AG04449 (cell line): ENCODE measurements around the gene SCN4B.
"Not testable (repeated sequence)": the region's sequence is repeated elsewhere in the genome, so short reads cannot be mapped to it uniquely, and the experiment has no call there.

Experiments
- CTCF ChIA-PET: fragments of 350-600 bp; formaldehyde crosslinking; extraction: SDS; loops from one replicate; lab custom pipeline; 2021; ENCODE audit warnings: antibody characterized with exemption; lab: Yijun Ruan, JAX
- POLR2A ChIA-PET: fragments of 400-600, 350-600 bp; formaldehyde crosslinking; extraction: SDS; loops from one replicate; lab custom pipeline; 2020; ENCODE audit warnings: antibody characterized with exemption, inconsistent platforms; lab: Yijun Ruan, JAX
- DNase-seq: peaks from one replicate; pipeline ENCODE4 v3.0.0-alpha.2; 2010; ENCODE audit warnings: low read depth, low spot score
- H3K4me3 ChIP-seq: 2 replicates; pipeline ENCODE4 v1.5.1; 2011; ENCODE audit warnings: low read depth, mild to moderate bottlenecking, control low read depth, low read length
- TF ChIP-seq, protein P1 (sequence below): IDR thresholded peaks from one replicate; pipeline ENCODE4 v1.5.1; 2011; ENCODE audit warnings: mild to moderate bottlenecking, moderate library complexity, low read length, control low read depth, inconsistent platforms; ENCODE audit not compliant: insufficient read depth; ENCODE audit errors: missing control alignments

The SCN4B gene

DNA sequence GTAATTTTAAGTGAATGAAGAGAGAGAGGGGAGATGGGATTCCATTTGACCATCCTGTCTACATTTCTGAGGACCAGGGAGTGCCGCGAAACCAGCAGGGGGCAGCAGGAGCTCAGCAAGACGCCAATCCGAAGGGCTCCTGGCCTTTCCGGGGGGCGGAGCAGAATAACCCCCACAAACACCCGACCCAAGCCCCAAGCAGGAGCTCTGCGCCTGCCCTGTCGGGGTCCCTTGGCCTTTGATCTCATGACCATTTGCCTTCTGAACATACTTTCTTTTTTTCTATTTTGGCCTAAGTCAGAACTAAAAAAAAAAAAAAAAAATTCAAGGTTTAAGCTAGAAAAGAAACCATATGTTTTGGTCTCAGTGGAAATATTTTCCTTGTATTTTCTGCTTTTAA lies 45.7 kb upstream of the SCN4B start:
- DNase-seq: no peak
- ChIA-PET CTCF (interaction anchor here (0.6 to 3.8 kb wide), 43 partner anchors 10 to 570 kb away, joined by 3 to 94 read pairs (median 4); partner anchors contain the start of genes CD3E, JAML, MPZL3 and UBE4A), POLR2A (no interaction called here)
- H3K4me3 ChIP-seq: no peak overlapping the region; the same call in 1 of the 2 replicates
- TF ChIP-seq, protein P1, sequence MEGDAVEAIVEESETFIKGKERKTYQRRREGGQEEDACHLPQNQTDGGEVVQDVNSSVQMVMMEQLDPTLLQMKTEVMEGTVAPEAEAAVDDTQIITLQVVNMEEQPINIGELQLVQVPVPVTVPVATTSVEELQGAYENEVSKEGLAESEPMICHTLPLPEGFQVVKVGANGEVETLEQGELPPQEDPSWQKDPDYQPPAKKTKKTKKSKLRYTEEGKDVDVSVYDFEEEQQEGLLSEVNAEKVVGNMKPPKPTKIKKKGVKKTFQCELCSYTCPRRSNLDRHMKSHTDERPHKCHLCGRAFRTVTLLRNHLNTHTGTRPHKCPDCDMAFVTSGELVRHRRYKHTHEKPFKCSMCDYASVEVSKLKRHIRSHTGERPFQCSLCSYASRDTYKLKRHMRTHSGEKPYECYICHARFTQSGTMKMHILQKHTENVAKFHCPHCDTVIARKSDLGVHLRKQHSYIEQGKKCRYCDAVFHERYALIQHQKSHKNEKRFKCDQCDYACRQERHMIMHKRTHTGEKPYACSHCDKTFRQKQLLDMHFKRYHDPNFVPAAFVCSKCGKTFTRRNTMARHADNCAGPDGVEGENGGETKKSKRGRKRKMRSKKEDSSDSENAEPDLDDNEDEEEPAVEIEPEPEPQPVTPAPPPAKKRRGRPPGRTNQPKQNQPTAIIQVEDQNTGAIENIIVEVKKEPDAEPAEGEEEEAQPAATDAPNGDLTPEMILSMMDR: peak; percentile 90

GRCh38 chr11:118194835-118195627 lies 42.4 kb upstream of the SCN4B start:
- DNase-seq: peak; percentile 17
- no peak overlapping the region for H3K4me3 ChIP-seq
- POLR2A ChIA-PET: no interaction called here
- CTCF ChIA-PET: interaction anchor here (0.7 to 1.6 kb wide), 3 partner anchors 14 to 157 kb away, joined by 3 to 5 read pairs (median 3); no protein-coding TSS in a partner anchor
- TF ChIP-seq, protein P1: no peak

DNA sequence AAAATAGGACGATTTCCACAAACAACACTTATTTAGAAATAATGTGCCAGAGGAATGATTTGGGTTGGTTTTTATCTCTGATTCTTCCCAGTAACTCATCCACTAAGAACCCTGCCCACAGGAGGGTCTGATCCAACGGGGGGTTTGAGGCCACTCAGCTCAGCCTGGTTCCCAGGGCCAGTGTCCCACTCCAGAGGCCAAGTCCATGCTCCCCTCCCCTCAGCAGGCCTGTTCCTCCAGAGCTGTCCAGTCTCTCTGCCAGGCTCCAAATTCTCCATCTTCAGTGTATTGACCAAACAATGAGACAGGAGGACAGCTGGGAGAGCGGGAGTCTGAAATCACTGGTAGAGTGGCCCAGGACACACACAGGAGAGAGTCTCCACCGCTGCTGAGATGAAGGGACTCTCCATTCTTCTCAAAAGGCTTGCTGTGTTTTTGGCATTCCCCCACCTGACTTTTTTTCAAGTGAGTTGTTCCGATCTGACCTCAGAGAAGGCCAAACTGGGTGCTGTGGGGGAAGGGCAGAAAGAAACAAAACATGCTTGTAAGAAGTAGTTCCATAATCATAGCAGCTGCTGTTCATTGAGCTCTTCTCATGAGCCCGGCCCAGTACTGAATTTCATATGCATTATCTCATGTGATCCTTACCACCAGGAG lies 41.4 kb upstream of the SCN4B start:
- TF ChIP-seq, protein P1: no peak
- POLR2A ChIA-PET: no interaction called here
- CTCF ChIA-PET: interaction anchor here (1.0 to 1.6 kb wide), 2 partner anchors 22 to 159 kb away, joined by 3 to 5 read pairs; no protein-coding TSS in a partner anchor
- H3K4me3 ChIP-seq: no peak overlapping the region
- no peak for DNase-seq

DNA sequence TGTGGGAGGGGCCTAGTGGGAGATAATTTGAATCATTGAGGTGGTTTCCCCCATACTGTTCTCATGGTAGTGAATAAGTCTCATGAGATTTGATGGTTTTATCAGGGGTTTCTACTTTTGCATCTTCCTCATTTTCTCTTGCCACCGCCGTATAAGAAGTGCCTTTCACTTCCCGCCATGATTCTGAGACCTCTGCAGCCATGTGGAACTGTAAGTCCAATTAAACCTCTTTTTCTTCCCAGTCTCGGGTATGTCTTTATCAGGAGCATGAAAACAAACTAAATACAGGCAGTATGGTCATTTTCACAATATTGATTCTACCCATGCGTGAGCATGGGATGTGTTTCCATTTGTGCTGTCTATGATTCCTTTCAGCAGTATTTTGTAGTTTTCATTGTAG lies 40.2 kb upstream of the SCN4B start:
- H3K4me3 ChIP-seq, POLR2A ChIA-PET, CTCF ChIA-PET, DNase-seq: not testable (repeated sequence)

GRCh38 chr11:118190942-118191506 lies 38.4 kb upstream of the SCN4B start:
- DNase-seq, POLR2A ChIA-PET, H3K4me3 ChIP-seq: not testable (repeated sequence)
- CTCF ChIA-PET: interaction anchor here (1.5 kb wide), 1 partner anchor 19 kb away, joined by 7 read pairs; no protein-coding TSS in a partner anchor

GRCh38 chr11:118186346-118187107 lies 33.9 kb upstream of the SCN4B start:
- CTCF ChIA-PET: interaction anchor here (1.0 to 1.8 kb wide), 2 partner anchors 12 to 15 kb away, joined by 5 to 12 read pairs; no protein-coding TSS in a partner anchor
- no peak overlapping the region for H3K4me3 ChIP-seq
- TF ChIP-seq, protein P1: no peak
- POLR2A ChIA-PET: no interaction called here
- no peak for DNase-seq
